Heart left ventricle (tissue), 13 donors: ENCODE measurements around the gene DUSP6.

Experiments used
- CTCF ChIP-seq, 12 donors: fragments of 200-600 bp; sonication (generic) in 4 of 12; IDR thresholded peaks; one replicate each; pipeline versions ENCODE4 v1.5.0 to v1.8.0; 2018 to 2022; ENCODE audit warnings: antibody characterized with exemption in 12 of 12, mild to moderate bottlenecking in 5 of 12
- POLR2A ChIP-seq, 2 donors: fragments of 450-650 bp; IDR thresholded peaks; one replicate each; pipeline ENCODE4 v1.6.1; 2017; ENCODE audit warnings: antibody characterized with exemption in 2 of 2, mild to moderate bottlenecking in 2 of 2, moderate library complexity in 2 of 2
- donor health status: ischemic (EF 13 %, LVEDD 7.1; RV severe dilation, severe dysfunction).
- donor health status: DM: no; HTN: yes; CAD: no.
- donor health status: DM: no; HTN: no; CAD: no.
- donor health status: ischemic (EF 25% LVEDD 6.9; RV normal size, moderate dysfunction).
- donor health status: ischemic (EF 25% LVEDD 5.7; RV mildly dilated, moderate dysfunction).
- donor health status: ischemic (EF 35%, LVEDD 5.7; RV mildly dilated, moderate dysfunction).
- donor health status: nonischemic (EF 11% LVEDD 7.7; RV severe dilation, severe dysfunction).
- donor health status: DM: yes; HTN: yes; CAD: no.
- donor health status: PGD.
- donor health status: ischemic (EF 29% LVEDD 5.4; RV normal size, mild dysfunction).
- donor health status: nonischemic (EF 23%, LVEDD 6.1; RV moderate dilation, normal function).

DNA sequence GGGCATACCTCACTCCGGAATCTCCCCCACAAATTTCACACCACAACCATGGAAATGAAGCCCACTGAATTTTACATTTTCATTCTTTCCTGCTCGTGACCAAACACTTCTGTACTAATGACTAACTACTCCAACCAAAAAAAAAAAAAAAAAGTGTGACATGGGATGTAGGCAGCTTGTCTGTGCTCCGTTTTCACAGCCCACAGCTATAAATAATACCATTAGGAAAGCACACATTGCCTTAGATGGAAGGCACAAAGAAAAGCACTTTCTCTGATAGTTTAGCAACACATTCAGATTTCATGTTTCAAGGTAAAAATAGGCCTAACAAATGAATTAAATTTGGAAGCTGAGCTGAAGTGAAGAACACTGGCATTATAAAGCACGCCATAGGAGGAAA lies 42.5 kb downstream of the DUSP6 start:
- TF ChIP-seq CTCF (IDR thresholded peaks at IDR 0.05) (no peak), POLR2A (IDR thresholded peaks at IDR 0.05) (no peak)
